Liver (tissue), 9 donors: ENCODE measurements around the gene TRIO. TPM values are rescaled to one million over a fixed set of nuclear protein-coding genes. Genes with fewer than 3 reads are reported as not detected.

Experiments
- DNase-seq: peaks from one replicate; pipeline ENCODE4 v3.0.0-alpha.2; 2017; ENCODE audit warnings: low spot score
- H3K27ac ChIP-seq, 2 donors: one replicate each; pipeline ENCODE4 v1.7.0; 2013; ENCODE audit warnings: inconsistent platforms in 2 of 2, low read length in 2 of 2, control low read depth in 1 of 2, low read depth in 1 of 2, mild to moderate bottlenecking in 1 of 2
- H3K27me3 ChIP-seq, 4 donors: one replicate each; pipeline versions ENCODE4 v1.6.1 to v1.7.0; 2013; ENCODE audit warnings: low read length in 3 of 4, inconsistent platforms in 1 of 4, mild to moderate bottlenecking in 1 of 4, moderate library complexity in 1 of 4; ENCODE audit not compliant: control insufficient read depth in 4 of 4, insufficient read depth in 4 of 4
- H3K36me3 ChIP-seq, 4 donors: one replicate each; pipeline versions ENCODE4 v1.6.1 to v1.7.0; 2013; ENCODE audit warnings: low read length in 3 of 4, mild to moderate bottlenecking in 3 of 4, low read depth in 1 of 4, moderate library complexity in 1 of 4; ENCODE audit not compliant: control insufficient read depth in 4 of 4, insufficient read depth in 3 of 4
- H3K4me1 ChIP-seq, 4 donors: one replicate each; pipeline versions ENCODE4 v1.6.1 to v1.7.0; 2013; ENCODE audit warnings: low read length in 3 of 4, mild to moderate bottlenecking in 3 of 4, moderate library complexity in 1 of 4; ENCODE audit not compliant: control insufficient read depth in 4 of 4, insufficient read depth in 4 of 4
- H3K4me3 ChIP-seq, 3 donors: one replicate each; pipeline versions ENCODE4 v1.6.1 to v1.7.0; 2013; ENCODE audit warnings: low read length in 3 of 3, control low read depth in 1 of 3, low read depth in 1 of 3, mild to moderate bottlenecking in 1 of 3
- H3K9ac ChIP-seq, 2 donors: one replicate each; pipeline ENCODE4 v1.7.0; 2013; ENCODE audit warnings: low read length in 2 of 2, mild to moderate bottlenecking in 2 of 2, moderate library complexity in 2 of 2, control low read depth in 1 of 2, low read depth in 1 of 2
- H3K9me3 ChIP-seq, 4 donors: one replicate each; pipeline versions ENCODE4 v1.6.1 to v1.7.0; 2013; ENCODE audit warnings: low read length in 3 of 4; ENCODE audit not compliant: control insufficient read depth in 4 of 4
- FOXA1 ChIP-seq: IDR thresholded peaks from 2 replicates; pipeline ENCODE4 v1.6.1; 2016; ENCODE audit warnings: antibody characterized with exemption
- GABPA ChIP-seq, 2 donors: IDR thresholded peaks in 1 of 2; conservative IDR thresholded peaks in 1 of 2; 2 replicates each; pipeline ENCODE4 v1.6.1; 2016; ENCODE audit warnings: antibody characterized with exemption in 2 of 2, mild to moderate bottlenecking in 1 of 2, moderate library complexity in 1 of 2
- HNF4A ChIP-seq, 2 donors: conservative IDR thresholded peaks; 2 replicates each; pipeline ENCODE4 v1.6.1; 2016; ENCODE audit warnings: antibody characterized with exemption in 2 of 2, mild to moderate bottlenecking in 2 of 2
- HNF4G ChIP-seq: IDR thresholded peaks from 2 replicates; pipeline ENCODE4 v1.6.1; 2016; ENCODE audit warnings: antibody characterized with exemption
- JUND ChIP-seq, 2 donors: IDR thresholded peaks; 2 replicates each; pipeline ENCODE4 v1.6.1; 2016; ENCODE audit warnings: antibody characterized with exemption in 2 of 2
- NR2F2 ChIP-seq: IDR thresholded peaks from 2 replicates; pipeline ENCODE4 v1.6.1; 2016; ENCODE audit warnings: antibody characterized with exemption
- RAD21 ChIP-seq, 2 donors: IDR thresholded peaks; 2 replicates each; pipeline ENCODE4 v1.6.1; 2016; ENCODE audit warnings: antibody characterized with exemption in 2 of 2, mild to moderate bottlenecking in 2 of 2
- RXRA ChIP-seq, 2 donors: IDR thresholded peaks; 2 replicates each; pipeline ENCODE4 v1.6.1; 2017 to 2018; ENCODE audit warnings: antibody characterized with exemption in 2 of 2, mild to moderate bottlenecking in 1 of 2
- SP1 ChIP-seq: IDR thresholded peaks from 2 replicates; pipeline ENCODE4 v1.6.1; 2018; ENCODE audit warnings: antibody characterized with exemption, mild to moderate bottlenecking
- TAF1 ChIP-seq: conservative IDR thresholded peaks from 2 replicates; pipeline ENCODE4 v1.6.1; 2016; ENCODE audit warnings: antibody characterized with exemption, mild to moderate bottlenecking
- YY1 ChIP-seq: IDR thresholded peaks from 2 replicates; pipeline ENCODE4 v1.6.1; 2016; ENCODE audit warnings: antibody characterized with exemption, mild to moderate bottlenecking
- ZBTB33 ChIP-seq: IDR thresholded peaks from 2 replicates; pipeline ENCODE4 v1.6.1; 2016; ENCODE audit warnings: antibody characterized with exemption
- WGBS: extraction: QIAGEN DNeasy Blood & Tissue Kit; methylation state at CpG from one replicate; pipeline ENCODE4 v1.1.7; 2013; 5-methylcytosine and 5-hydroxymethylcytosine counted together
- polyA plus RNA-seq, 2 donors: library from polyadenylated mRNA; stranded (reverse) in 1 of 2; unstranded in 1 of 2; fragments of 200-250 nt in 1 of 2; fragments of >200 nt in 1 of 2; fragmentation: Nextera tagmentation in 1 of 2; extraction: Ambion mirVana in 1 of 2; gene quantifications; one replicate each; pipeline versions ENCODE4 v1.2.1 to v1.2.3, GENCODE V29; 2013 to 2015
- total RNA-seq, 2 donors: library from RNA; depleted of rRNA; stranded (reverse); fragments of >200 nt; gene quantifications; one replicate each; pipeline ENCODE4 v1.2.3, GENCODE V29; 2014
- TF ChIP-seq, protein P1 (sequence below): IDR thresholded peaks from 2 replicates; pipeline ENCODE4 v1.6.1; 2016; ENCODE audit warnings: antibody characterized with exemption, mild to moderate bottlenecking
- TF ChIP-seq, protein P2 (sequence below): IDR thresholded peaks from 2 replicates; pipeline ENCODE4 v1.6.1; 2016; ENCODE audit warnings: antibody characterized with exemption
- TF ChIP-seq, protein P3 (sequence below): fragments of 150-350 bp; IDR thresholded peaks from 2 replicates; pipeline ENCODE4 v1.5.1; 2017; ENCODE audit warnings: improper control_type of control experiment, low read depth, low read length; ENCODE audit not compliant: missing input control
- donor health status: healthy.
- donor health status: healthy.
- donor health status: healthy.
- donor health status: healthy.
- donor health status: healthy.

The TRIO gene
- total and polyA plus RNA-seq, 4 donors, result 8.5 to 86.2 (median 16.0) TPM

DNA sequence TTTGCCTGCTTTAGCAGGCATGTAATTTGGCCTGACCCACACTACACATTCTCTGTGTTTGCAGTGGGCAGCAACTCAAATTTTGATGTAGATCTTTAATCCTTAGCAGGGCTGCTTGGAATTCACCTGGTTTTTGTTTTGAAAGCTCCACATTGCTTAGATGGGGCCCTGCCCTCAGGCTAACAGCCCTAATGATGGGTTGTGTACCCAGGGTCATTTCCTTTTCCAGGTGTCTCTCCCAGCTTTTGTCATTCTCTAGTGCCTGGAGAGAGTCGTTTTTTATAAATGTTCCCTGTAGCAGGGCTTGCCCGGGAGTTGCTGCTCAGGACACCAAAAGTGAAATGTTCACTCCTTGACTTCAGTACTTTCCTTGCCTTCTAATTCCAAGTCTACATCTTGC, 126.3 kb downstream of the TRIO start:
- no peak overlapping the region for H3K9ac ChIP-seq
- peaks cover 0 to 30% (median 22%) of the 10 kb centered on the region in 4 donors for H3K4me1 ChIP-seq
- 66% methylated on average over 2 of the region's 2 CpGs for WGBS
- no peak overlapping the region for H3K4me3 ChIP-seq
- TF ChIP-seq SP1 (no peak), ZBTB33 (no peak), RAD21 (IDR thresholded peaks at IDR 0.05) (no peak), NR2F2 (no peak), TAF1 (no peak), JUND (IDR thresholded peaks at IDR 0.05) (no peak), HNF4A (conservative IDR thresholded peaks at IDR 0.05) (no peak), FOXA1 (no peak), RXRA (IDR thresholded peaks at IDR 0.05) (no peak), GABPA (IDR thresholded peaks at IDR 0.05 in 1 of 2, conservative IDR thresholded peaks at IDR 0.05 in 1 of 2) (no peak), HNF4G (no peak)
- TF ChIP-seq, protein P1, sequence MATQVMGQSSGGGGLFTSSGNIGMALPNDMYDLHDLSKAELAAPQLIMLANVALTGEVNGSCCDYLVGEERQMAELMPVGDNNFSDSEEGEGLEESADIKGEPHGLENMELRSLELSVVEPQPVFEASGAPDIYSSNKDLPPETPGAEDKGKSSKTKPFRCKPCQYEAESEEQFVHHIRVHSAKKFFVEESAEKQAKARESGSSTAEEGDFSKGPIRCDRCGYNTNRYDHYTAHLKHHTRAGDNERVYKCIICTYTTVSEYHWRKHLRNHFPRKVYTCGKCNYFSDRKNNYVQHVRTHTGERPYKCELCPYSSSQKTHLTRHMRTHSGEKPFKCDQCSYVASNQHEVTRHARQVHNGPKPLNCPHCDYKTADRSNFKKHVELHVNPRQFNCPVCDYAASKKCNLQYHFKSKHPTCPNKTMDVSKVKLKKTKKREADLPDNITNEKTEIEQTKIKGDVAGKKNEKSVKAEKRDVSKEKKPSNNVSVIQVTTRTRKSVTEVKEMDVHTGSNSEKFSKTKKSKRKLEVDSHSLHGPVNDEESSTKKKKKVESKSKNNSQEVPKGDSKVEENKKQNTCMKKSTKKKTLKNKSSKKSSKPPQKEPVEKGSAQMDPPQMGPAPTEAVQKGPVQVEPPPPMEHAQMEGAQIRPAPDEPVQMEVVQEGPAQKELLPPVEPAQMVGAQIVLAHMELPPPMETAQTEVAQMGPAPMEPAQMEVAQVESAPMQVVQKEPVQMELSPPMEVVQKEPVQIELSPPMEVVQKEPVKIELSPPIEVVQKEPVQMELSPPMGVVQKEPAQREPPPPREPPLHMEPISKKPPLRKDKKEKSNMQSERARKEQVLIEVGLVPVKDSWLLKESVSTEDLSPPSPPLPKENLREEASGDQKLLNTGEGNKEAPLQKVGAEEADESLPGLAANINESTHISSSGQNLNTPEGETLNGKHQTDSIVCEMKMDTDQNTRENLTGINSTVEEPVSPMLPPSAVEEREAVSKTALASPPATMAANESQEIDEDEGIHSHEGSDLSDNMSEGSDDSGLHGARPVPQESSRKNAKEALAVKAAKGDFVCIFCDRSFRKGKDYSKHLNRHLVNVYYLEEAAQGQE, result no peak
- TF ChIP-seq, protein P2, sequence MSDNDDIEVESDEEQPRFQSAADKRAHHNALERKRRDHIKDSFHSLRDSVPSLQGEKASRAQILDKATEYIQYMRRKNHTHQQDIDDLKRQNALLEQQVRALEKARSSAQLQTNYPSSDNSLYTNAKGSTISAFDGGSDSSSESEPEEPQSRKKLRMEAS, result no peak
- no peaks in the 10 kb centered on the region for H3K27me3 ChIP-seq
- H3K27ac ChIP-seq, result peak overlapping the region in 1 of 2 donors; percentile 44
- DNase-seq, result no peak
- no peaks in the 10 kb centered on the region for H3K36me3 ChIP-seq
- H3K9me3 ChIP-seq, result no peaks in the 10 kb centered on the region

- H3K36me3 ChIP-seq, result no peaks in the 10 kb centered on the region
- TF ChIP-seq SP1 (no peak), YY1 (no peak), NR2F2 (peak; percentile 23), HNF4G (no peak), RAD21 (IDR thresholded peaks at IDR 0.05) (peak; percentile 90 to 92), RXRA (IDR thresholded peaks at IDR 0.05) (peak in 1 of 2 donors; percentile 25)
- TF ChIP-seq, protein P2, result no peak
- TF ChIP-seq, protein P3, sequence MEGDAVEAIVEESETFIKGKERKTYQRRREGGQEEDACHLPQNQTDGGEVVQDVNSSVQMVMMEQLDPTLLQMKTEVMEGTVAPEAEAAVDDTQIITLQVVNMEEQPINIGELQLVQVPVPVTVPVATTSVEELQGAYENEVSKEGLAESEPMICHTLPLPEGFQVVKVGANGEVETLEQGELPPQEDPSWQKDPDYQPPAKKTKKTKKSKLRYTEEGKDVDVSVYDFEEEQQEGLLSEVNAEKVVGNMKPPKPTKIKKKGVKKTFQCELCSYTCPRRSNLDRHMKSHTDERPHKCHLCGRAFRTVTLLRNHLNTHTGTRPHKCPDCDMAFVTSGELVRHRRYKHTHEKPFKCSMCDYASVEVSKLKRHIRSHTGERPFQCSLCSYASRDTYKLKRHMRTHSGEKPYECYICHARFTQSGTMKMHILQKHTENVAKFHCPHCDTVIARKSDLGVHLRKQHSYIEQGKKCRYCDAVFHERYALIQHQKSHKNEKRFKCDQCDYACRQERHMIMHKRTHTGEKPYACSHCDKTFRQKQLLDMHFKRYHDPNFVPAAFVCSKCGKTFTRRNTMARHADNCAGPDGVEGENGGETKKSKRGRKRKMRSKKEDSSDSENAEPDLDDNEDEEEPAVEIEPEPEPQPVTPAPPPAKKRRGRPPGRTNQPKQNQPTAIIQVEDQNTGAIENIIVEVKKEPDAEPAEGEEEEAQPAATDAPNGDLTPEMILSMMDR, result peak; percentile 71
- H3K27me3 ChIP-seq, result no peaks in the 10 kb centered on the region
- H3K4me1 ChIP-seq, result peaks cover 0 to 26% (median 19%) of the 10 kb centered on the region in 4 donors
- no peak overlapping the region for H3K9ac ChIP-seq
- no peaks in the 10 kb centered on the region for H3K9me3 ChIP-seq
- H3K27ac ChIP-seq, result peak overlapping the region in 1 of 2 donors; percentile 44
- 31% methylated on average over 3 of the region's 3 CpGs for WGBS
- no peak overlapping the region for H3K4me3 ChIP-seq
- DNase-seq, result no peak
Measured at GRCh38 chr5:14270209-14270702, 127.1 kb downstream of the TRIO start.
